SKM-1 treated with dmso at 0.1 percent for 144 hours (cell line): Measurements from ENCODE around the gene IQCM.
"Not testable (repeated sequence)": the region's sequence is repeated elsewhere in the genome, so short reads cannot be mapped to it uniquely, and the experiment has no call there.

ENCODE experiments used
- DNase-seq: peaks from one replicate; lab custom pipeline; 2025; ENCODE audit not compliant: unreplicated experiment; lab: John Stamatoyannopoulos, UW

Gene IQCM

GRCh38 chr4:149589826-149590225 lies 225.8 kb downstream of the IQCM start:
- DNase-seq, result no peak

GRCh38 chr4:149584722-149585121 lies 230.9 kb downstream of the IQCM start:
- DNase-seq, result no peak

GRCh38 chr4:149574971-149575370 lies 240.7 kb downstream of the IQCM start:
- DNase-seq, result no peak

- no peak for DNase-seq
Measured at GRCh38 chr4:149572716-149573115, 242.9 kb downstream of the IQCM start.

GRCh38 chr4:149555799-149556198 lies 259.8 kb downstream of the IQCM start:
- no peak for DNase-seq

- DNase-seq, result no peak
Measured at GRCh38 chr4:149555146-149555545, 260.5 kb downstream of the IQCM start.

GRCh38 chr4:149553959-149554520 lies 261.6 kb downstream of the IQCM start:
- DNase-seq, result no peak

- no peak for DNase-seq
Measured at GRCh38 chr4:149552601-149553000, 263.0 kb downstream of the IQCM start.

GRCh38 chr4:149549911-149550310 lies 265.7 kb downstream of the IQCM start:
- no peak for DNase-seq

GRCh38 chr4:149534779-149535178 lies 280.9 kb downstream of the IQCM start:
- DNase-seq, result no peak

GRCh38 chr4:149531861-149532260 lies 283.8 kb downstream of the IQCM start:
- no peak for DNase-seq

GRCh38 chr4:149523039-149523438 lies 292.6 kb downstream of the IQCM start:
- DNase-seq, result no peak

- DNase-seq, result no peak
Measured at GRCh38 chr4:149521611-149522425, 293.8 kb downstream of the IQCM start.

- no peak for DNase-seq
Measured at GRCh38 chr4:149518471-149518870, 297.2 kb downstream of the IQCM start.

- DNase-seq, result no peak
Measured at GRCh38 chr4:149513081-149513480, 302.6 kb downstream of the IQCM start.

- no peak for DNase-seq
Measured at GRCh38 chr4:149512501-149512900, 303.1 kb downstream of the IQCM start.

GRCh38 chr4:149511558-149512298 lies 303.9 kb downstream of the IQCM start:
- DNase-seq, result no peak

- not testable (repeated sequence) for DNase-seq
Measured at GRCh38 chr4:149507309-149507708, 308.3 kb downstream of the IQCM start.

GRCh38 chr4:149500806-149501205 lies 314.8 kb downstream of the IQCM start:
- no peak for DNase-seq

GRCh38 chr4:149499726-149500125 lies 315.9 kb downstream of the IQCM start:
- no peak for DNase-seq

- peak; percentile 7 for DNase-seq
Measured at GRCh38 chr4:149498246-149498645, 317.4 kb downstream of the IQCM start.

GRCh38 chr4:149493492-149493891 lies 322.2 kb downstream of the IQCM start:
- DNase-seq, result no peak
